HepG2 (cell line): Measurements from ENCODE around the gene CCDC57. TPM values are rescaled to one million over a fixed set of nuclear protein-coding genes. Genes with fewer than 3 reads are reported as not detected.

Source experiments
- BRF2 ChIP-seq: sonication (generic); formaldehyde crosslinking; IDR thresholded peaks from 2 replicates; pipeline ENCODE4 v1.8.1; 2022; ENCODE audit warnings: mild to moderate bottlenecking, missing genetic modification reagents
- KLF13 ChIP-seq: sonication (generic); formaldehyde crosslinking; IDR thresholded peaks from 2 replicates; pipeline ENCODE4 v1.4.0; 2020; ENCODE audit warnings: mild to moderate bottlenecking, missing genetic modification reagents
- NRL ChIP-seq: sonication (generic); formaldehyde crosslinking; IDR thresholded peaks from 2 replicates; pipeline ENCODE4 v1.5.0; 2020; ENCODE audit warnings: missing genetic modification reagents, mild to moderate bottlenecking, moderate library complexity, borderline replicate concordance
- PITX1 ChIP-seq: sonication (generic); formaldehyde crosslinking; IDR thresholded peaks from 2 replicates; pipeline ENCODE4 v1.5.1; 2020; ENCODE audit warnings: mild to moderate bottlenecking, missing genetic modification reagents
- POGZ ChIP-seq: sonication (generic); formaldehyde crosslinking; IDR thresholded peaks from 2 replicates; pipeline ENCODE4 v1.4.0; 2020; ENCODE audit warnings: mild to moderate bottlenecking, missing genetic modification reagents
- SNAPC2 ChIP-seq: sonication (generic); formaldehyde crosslinking; IDR thresholded peaks from 2 replicates; pipeline ENCODE4 v1.8.1; 2022; ENCODE audit warnings: mild to moderate bottlenecking, missing genetic modification reagents
- TBP ChIP-seq: sonication (generic); formaldehyde crosslinking; IDR thresholded peaks from 2 replicates; pipeline ENCODE4 v1.5.0; 2020; ENCODE audit warnings: missing genetic modification reagents
- U2AF1 ChIP-seq: fragments of 200-400 bp; formaldehyde crosslinking; optimal IDR thresholded peaks from 2 replicates; pipeline ENCODE3; 2017; ENCODE audit warnings: mild to moderate bottlenecking, low read depth, low read length
- U2AF2 ChIP-seq: fragments of 200-400 bp; formaldehyde crosslinking; IDR thresholded peaks from 2 replicates; pipeline ENCODE4 v1.6.1; 2017; ENCODE audit warnings: low read depth, mild to moderate bottlenecking, low read length
- ZFP62 ChIP-seq: sonication (generic); formaldehyde crosslinking; IDR thresholded peaks from 2 replicates; pipeline ENCODE4 v1.4.0; 2020; ENCODE audit warnings: missing genetic modification reagents
- ZFYVE20 ChIP-seq: sonication (generic); formaldehyde crosslinking; IDR thresholded peaks from 2 replicates; pipeline ENCODE4 v1.8.0; 2023; ENCODE audit warnings: low read depth, mild to moderate bottlenecking, moderate library complexity, missing genetic modification reagents, borderline replicate concordance
- ZKSCAN1 ChIP-seq: fragments of 150-350 bp; IDR thresholded peaks from 2 replicates; pipeline ENCODE4 v1.6.1; 2014; ENCODE audit warnings: low read length
- ZNF296 ChIP-seq: sonication (generic); formaldehyde crosslinking; conservative IDR thresholded peaks from 2 replicates; pipeline ENCODE4 v1.5.0; 2020; ENCODE audit warnings: mild to moderate bottlenecking, missing genetic modification reagents
- ZNF335 ChIP-seq: sonication (generic); formaldehyde crosslinking; IDR thresholded peaks from 2 replicates; pipeline ENCODE4 v1.4.0; 2020; ENCODE audit warnings: missing genetic modification reagents
- ZNF496 ChIP-seq: sonication (generic); formaldehyde crosslinking; IDR thresholded peaks from 2 replicates; pipeline ENCODE4 v1.8.1; 2023; ENCODE audit warnings: mild to moderate bottlenecking, moderate library complexity, missing genetic modification reagents; ENCODE audit not compliant: insufficient replicate concordance
- ZNF768 ChIP-seq: sonication (generic); formaldehyde crosslinking; IDR thresholded peaks from 2 replicates; pipeline ENCODE4 v1.4.0; 2020; ENCODE audit warnings: missing genetic modification reagents
- polyA plus RNA-seq, 8 experiments: library from polyadenylated mRNA; depleted of rRNA in 3 of 8; stranded (reverse) in 7 of 8; unstranded in 1 of 8; fragments of >200 nt; fragmentation: Illumina TruSeq in 4 of 8; extraction: Trizol in 4 of 8; gene quantifications; 2 replicates each; pipeline versions ENCODE4 v1.2.1 to v1.2.3, GENCODE V29; 2011 to 2016; ENCODE audit warnings: low read depth in 4 of 8, missing spikeins in 1 of 8, mixed read lengths in 1 of 8; ENCODE audit not compliant: insufficient read depth in 1 of 8
- total RNA-seq, 5 experiments: library from RNA; depleted of rRNA; stranded (reverse); fragments of >200 nt; fragmentation: Illumina TruSeq; extraction: Trizol; gene quantifications; 2 replicates each; pipeline ENCODE4 v1.2.3, GENCODE V29; 2016; ENCODE audit warnings: low read depth in 1 of 5
- TF ChIP-seq, protein P1 (sequence below): sonication (generic); formaldehyde crosslinking; IDR thresholded peaks from 2 replicates; pipeline ENCODE4 v1.4.0; 2020; ENCODE audit warnings: mild to moderate bottlenecking, missing genetic modification reagents
- TF ChIP-seq, protein P2 (sequence below): IDR thresholded peaks from 2 replicates; pipeline ENCODE4 v1.6.1; 2018; ENCODE audit warnings: missing genetic modification reagents, mild to moderate bottlenecking, missing compliant biosample characterization
- TF ChIP-seq, protein P3 (sequence below): sonication (generic); formaldehyde crosslinking; IDR thresholded peaks from 2 replicates; pipeline ENCODE4 v1.4.0; 2020; ENCODE audit warnings: missing genetic modification reagents
- TF ChIP-seq, protein P4 (sequence below): sonication (generic); formaldehyde crosslinking; IDR thresholded peaks from 2 replicates; pipeline ENCODE4 v1.4.0; 2020; ENCODE audit warnings: low read depth, missing genetic modification reagents

Gene CCDC57
- total and polyA plus RNA-seq, 2 of the 13 experiments (the other 11 are each of a cell fraction or from before 2014, with no cell fraction given), result 59.3 to 59.9 TPM

DNA sequence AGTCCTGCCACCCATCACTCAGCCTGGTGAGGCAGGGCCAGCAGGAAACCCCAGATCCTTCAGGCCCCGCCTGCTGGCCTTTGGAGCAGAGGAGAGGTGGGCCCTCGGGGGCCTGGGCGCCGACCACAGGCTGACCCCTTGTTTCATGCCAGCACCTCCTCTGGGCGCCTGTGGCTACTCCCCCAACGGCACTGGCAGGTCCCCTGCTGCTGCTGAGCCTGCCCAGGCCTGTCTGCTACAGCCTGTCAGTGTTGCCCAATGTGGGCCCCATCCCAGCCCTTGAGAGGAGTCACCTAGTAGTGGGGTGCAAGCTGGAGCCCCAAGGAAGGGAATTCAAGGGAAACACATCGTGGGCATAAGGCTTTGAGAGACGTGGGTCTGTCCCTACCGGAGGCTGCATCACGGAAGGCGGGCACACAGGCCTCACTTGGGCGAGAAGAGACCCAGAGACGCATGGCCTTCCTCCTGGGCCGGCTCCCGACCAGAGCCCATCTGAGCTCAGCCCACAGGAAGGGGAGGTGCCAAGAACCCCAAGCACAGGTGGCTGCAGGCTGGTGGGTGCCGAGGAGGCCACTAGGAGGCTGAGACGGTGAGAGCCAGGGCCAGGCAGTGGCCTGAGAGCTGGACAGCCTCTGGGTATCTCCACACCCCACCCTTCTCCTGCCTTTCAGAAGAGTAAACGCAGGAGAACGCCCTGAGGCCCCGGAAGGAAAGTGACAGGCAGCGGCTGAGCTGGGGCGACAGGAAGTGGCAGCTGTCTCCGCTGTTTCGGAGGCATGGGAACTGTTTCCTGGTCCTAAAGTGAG, 106.6 kb downstream of the CCDC57 start (continued):
- TF ChIP-seq BRF2, result peak; percentile 68; the same call in 1 of the 2 replicates
- no peak for TF ChIP-seq TBP (CRISPR knock-in tag)
- no peak for TF ChIP-seq ZFYVE20 (CRISPR knock-in tag)
- TF ChIP-seq, protein P1, sequence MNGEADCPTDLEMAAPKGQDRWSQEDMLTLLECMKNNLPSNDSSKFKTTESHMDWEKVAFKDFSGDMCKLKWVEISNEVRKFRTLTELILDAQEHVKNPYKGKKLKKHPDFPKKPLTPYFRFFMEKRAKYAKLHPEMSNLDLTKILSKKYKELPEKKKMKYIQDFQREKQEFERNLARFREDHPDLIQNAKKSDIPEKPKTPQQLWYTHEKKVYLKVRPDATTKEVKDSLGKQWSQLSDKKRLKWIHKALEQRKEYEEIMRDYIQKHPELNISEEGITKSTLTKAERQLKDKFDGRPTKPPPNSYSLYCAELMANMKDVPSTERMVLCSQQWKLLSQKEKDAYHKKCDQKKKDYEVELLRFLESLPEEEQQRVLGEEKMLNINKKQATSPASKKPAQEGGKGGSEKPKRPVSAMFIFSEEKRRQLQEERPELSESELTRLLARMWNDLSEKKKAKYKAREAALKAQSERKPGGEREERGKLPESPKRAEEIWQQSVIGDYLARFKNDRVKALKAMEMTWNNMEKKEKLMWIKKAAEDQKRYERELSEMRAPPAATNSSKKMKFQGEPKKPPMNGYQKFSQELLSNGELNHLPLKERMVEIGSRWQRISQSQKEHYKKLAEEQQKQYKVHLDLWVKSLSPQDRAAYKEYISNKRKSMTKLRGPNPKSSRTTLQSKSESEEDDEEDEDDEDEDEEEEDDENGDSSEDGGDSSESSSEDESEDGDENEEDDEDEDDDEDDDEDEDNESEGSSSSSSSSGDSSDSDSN (CRISPR knock-in tag), result peak; percentile 97
- TF ChIP-seq PITX1 (CRISPR knock-in tag), result peak; percentile 21
- peak; percentile 22; the same call in 1 of the 2 replicates for TF ChIP-seq POGZ (CRISPR knock-in tag)
- TF ChIP-seq U2AF2, result no peak
- peak; percentile 67 for TF ChIP-seq U2AF1
- TF ChIP-seq ZNF496, result no peak
- 0 out of 2 replicates have a peak, but pooled peaks have one; percentile 70 for TF ChIP-seq SNAPC2 (CRISPR knock-in tag)
- no peak for TF ChIP-seq ZKSCAN1
- TF ChIP-seq ZNF296 (CRISPR knock-in tag), result peak; percentile 90
- no peak for TF ChIP-seq ZNF335
- TF ChIP-seq, protein P2, sequence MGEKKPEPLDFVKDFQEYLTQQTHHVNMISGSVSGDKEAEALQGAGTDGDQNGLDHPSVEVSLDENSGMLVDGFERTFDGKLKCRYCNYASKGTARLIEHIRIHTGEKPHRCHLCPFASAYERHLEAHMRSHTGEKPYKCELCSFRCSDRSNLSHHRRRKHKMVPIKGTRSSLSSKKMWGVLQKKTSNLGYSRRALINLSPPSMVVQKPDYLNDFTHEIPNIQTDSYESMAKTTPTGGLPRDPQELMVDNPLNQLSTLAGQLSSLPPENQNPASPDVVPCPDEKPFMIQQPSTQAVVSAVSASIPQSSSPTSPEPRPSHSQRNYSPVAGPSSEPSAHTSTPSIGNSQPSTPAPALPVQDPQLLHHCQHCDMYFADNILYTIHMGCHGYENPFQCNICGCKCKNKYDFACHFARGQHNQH (CRISPR knock-in tag), result peak; percentile 92
- peak; percentile 91 for TF ChIP-seq NRL (CRISPR knock-in tag)
- no peak; the same call in 1 of the 2 replicates for TF ChIP-seq ZNF768 (CRISPR knock-in tag)
- TF ChIP-seq ZFP62, result no peak
- TF ChIP-seq KLF13 (CRISPR knock-in tag), result peak; percentile 48; the same call in 1 of the 2 replicates
- TF ChIP-seq, protein P3, sequence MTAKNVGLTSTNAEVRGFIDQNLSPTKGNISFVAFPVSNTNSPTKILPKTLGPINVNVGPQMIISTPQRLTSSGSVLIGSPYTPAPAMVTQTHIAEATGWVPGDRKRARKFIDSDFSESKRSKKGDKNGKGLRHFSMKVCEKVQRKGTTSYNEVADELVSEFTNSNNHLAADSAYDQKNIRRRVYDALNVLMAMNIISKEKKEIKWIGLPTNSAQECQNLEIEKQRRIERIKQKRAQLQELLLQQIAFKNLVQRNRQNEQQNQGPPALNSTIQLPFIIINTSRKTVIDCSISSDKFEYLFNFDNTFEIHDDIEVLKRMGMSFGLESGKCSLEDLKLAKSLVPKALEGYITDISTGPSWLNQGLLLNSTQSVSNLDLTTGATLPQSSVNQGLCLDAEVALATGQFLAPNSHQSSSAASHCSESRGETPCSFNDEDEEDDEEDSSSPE (CRISPR knock-in tag), result peak; percentile 50
- TF ChIP-seq, protein P4, sequence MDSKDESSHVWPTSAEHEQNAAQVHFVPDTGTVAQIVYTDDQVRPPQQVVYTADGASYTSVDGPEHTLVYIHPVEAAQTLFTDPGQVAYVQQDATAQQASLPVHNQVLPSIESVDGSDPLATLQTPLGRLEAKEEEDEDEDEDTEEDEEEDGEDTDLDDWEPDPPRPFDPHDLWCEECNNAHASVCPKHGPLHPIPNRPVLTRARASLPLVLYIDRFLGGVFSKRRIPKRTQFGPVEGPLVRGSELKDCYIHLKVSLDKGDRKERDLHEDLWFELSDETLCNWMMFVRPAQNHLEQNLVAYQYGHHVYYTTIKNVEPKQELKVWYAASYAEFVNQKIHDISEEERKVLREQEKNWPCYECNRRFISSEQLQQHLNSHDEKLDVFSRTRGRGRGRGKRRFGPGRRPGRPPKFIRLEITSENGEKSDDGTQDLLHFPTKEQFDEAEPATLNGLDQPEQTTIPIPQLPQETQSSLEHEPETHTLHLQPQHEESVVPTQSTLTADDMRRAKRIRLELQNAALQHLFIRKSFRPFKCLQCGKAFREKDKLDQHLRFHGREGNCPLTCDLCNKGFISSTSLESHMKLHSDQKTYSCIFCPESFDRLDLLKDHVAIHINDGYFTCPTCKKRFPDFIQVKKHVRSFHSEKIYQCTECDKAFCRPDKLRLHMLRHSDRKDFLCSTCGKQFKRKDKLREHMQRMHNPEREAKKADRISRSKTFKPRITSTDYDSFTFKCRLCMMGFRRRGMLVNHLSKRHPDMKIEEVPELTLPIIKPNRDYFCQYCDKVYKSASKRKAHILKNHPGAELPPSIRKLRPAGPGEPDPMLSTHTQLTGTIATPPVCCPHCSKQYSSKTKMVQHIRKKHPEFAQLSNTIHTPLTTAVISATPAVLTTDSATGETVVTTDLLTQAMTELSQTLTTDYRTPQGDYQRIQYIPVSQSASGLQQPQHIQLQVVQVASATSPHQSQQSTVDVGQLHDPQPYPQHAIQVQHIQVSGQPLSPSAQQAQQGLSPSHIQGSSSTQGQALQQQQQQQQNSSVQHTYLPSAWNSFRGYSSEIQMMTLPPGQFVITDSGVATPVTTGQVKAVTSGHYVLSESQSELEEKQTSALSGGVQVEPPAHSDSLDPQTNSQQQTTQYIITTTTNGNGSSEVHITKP (CRISPR knock-in tag), result no peak
